H1 (cell line): ENCODE results near the gene LTB4R. TPM values are rescaled to one million over a fixed set of nuclear protein-coding genes. Genes with fewer than 3 reads are reported as not detected.
A peak's percentile ranks its signal among the peaks of the same experiment; 100 is the strongest.

ENCODE experiments used
- CTCF ChIP-seq, 3 experiments: IDR thresholded peaks; 1 replicate in 2 of 3; 2 replicates in 1 of 3; pipeline versions ENCODE4 v1.5.1 to v1.6.1; 2011; ENCODE audit warnings: low read length in 3 of 3, mild to moderate bottlenecking in 3 of 3, inconsistent platforms in 2 of 3, low read depth in 1 of 3, moderate library complexity in 1 of 3; ENCODE audit not compliant: insufficient read depth in 1 of 3; ENCODE audit errors: control extremely low read depth in 1 of 3
- HDAC2 ChIP-seq, 2 experiments: fragments of 300-600 bp in 1 of 2; sonication (generic) in 1 of 2; IDR thresholded peaks; 2 replicates each; pipeline ENCODE4 v1.6.1; 2011 to 2012; ENCODE audit warnings: low read depth in 2 of 2, low read length in 2 of 2, mild to moderate bottlenecking in 2 of 2, moderate library complexity in 2 of 2, borderline replicate concordance in 1 of 2, inconsistent platforms in 1 of 2
- KDM1A ChIP-seq: fragments of 200-600, 300-600 bp; sonication (generic); IDR thresholded peaks from 2 replicates; pipeline ENCODE4 v1.7.1; 2016; ENCODE audit warnings: mild to moderate bottlenecking, low read length, borderline replicate concordance
- polyA plus RNA-seq, 7 experiments: library from polyadenylated mRNA; depleted of rRNA in 3 of 7; stranded (reverse) in 5 of 7; unstranded in 2 of 7; fragments of >200 nt in 5 of 7; fragments of 200-250 nt in 2 of 7; gene quantifications; 1 replicate in 5 of 7; 2 replicates in 1 of 7; 4 replicates in 1 of 7; pipeline versions ENCODE4 v1.2.1 to v1.2.3, GENCODE V29; 2011 to 2013; ENCODE audit warnings: missing spikeins in 2 of 7, mixed read lengths in 2 of 7
- total RNA-seq: library from RNA; stranded (reverse); fragmentation: NEBNext Ultra II Directional; extraction: Animal tissue kit (Norgen Biotek cat#: 25700); gene quantifications from 2 replicates; pipeline ENCODE4 v1.2.1, GENCODE V29; 2021

The LTB4R gene
- total and polyA plus RNA-seq, 2 of the 8 experiments (the other 6 are each of a cell fraction or from before 2014, with no cell fraction given): 4.1 to 6.7 TPM

DNA sequence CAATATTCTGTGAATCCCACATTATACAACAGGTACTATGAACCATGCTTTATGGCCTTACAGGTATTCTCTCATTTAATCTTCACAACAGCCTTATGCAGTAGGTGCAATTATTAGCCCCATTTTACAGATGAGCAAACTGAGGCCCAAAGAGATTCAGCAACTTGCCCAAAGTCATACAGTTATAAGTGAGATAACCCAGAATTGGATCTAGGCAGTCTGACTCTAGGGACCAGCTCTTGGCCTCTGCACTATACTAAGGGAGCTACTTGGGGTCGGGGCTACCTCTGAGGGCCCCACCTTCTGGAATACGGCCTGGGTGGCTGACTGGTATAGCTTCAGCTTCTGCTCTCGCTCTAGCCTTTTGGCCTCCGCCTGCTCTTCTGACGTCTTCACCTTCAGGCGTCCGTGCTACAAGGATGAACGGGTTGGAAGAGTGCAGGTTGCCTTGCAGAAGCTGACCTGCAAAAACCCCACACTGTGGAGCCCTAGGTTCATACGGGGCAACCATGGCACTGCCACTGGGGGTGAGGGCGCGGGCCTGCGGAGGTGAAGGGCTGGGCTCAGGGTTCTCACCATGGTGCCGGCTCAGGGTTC lies 40.7 kb upstream of the LTB4R start (continued):
- TF ChIP-seq KDM1A (peak; percentile 93), HDAC2 (IDR thresholded peaks at IDR 0.05; ENCODE audit: borderline replicate concordance in 1 of 2, low read depth in 2 of 2, low read length in 2 of 2) (peak in 1 of 2 experiments; percentile 56; a peak in 1 of 4 replicates), CTCF (IDR thresholded peaks at IDR 0.05; ENCODE audit: control extremely low read depth in 1 of 3, insufficient read depth in 1 of 3, low read depth in 1 of 3, low read length in 3 of 3) (0 out of 4 replicates have a peak, but pooled peaks of 1 of the 3 experiments have one; percentile 2)
